Stimulated activated CD4-positive, alpha-beta T cell treated with anti-CD3 and anti-CD28 coated beads, TNF-alpha, amount 100 ng/mL, for 1 hour (primary cell): ENCODE data around the gene C5AR1.
"Not testable (repeated sequence)": the region's sequence is repeated elsewhere in the genome, so short reads cannot be mapped to it uniquely, and the experiment has no call there.

ENCODE experiments used
- DNase-seq, 3 donors: peaks; one replicate each; pipeline ENCODE4 v3.0.0-alpha.2; 2020; ENCODE audit warnings: low read depth in 3 of 3, low spot score in 1 of 3

C5AR1 gene

DNA sequence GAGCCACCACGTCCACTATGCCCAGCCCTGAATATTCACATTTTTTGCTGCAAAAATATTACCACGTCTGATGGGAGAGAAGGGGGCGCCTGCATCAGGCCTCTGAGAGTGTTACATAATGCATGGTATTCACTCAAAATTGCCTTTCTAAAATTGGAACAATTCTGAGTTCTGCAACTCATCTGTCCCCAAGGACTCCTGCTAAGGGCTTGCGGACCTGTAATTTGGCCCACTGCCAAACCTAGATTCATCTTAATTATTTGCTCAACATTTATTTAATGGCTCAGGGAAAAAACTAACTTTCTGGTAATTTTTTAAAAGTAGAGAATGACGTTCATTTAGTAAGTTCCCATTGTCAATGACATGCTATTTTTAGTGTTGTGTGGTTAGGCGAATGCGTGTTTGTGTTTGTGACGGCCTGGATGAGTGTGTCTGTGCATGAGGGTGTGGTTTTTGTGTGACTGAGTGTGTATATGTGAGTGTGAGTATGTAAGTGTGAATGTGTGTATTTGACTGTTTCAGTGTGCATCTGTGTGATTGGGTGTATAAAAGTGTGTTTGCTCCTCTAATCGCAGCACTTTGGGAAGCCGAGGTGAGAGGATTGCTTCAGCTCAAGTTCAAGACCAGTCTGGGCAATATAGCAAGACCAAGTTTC lies 26.1 kb upstream of the C5AR1 start:
- DNase-seq = no peak

DNA sequence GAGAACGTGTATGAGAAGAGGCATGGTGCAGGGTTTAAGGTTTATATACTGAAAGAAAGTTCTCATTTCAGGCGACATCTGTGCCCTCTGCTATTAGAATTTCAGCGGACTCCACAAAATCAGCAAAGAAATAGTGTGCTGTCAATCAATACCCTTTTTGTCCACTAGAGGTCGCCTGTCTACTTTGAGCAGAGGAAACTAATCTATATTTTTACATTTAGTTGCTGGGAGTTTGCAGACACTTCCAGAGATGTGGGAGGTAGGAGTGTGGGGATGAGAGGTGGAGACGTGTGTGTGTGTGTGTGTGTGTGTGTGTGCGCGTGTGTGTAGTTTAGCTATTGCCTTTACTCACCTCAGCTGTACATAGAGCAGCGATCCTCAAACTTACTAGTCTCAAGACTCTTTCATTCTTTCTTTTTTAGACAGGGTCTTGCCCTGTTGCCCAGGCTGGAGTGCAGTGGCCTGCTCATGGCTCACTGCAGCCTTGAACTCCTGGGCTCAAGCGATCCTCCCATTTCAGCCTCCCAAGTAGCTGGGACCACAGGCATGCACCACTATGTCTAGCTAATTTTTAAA lies 25.2 kb upstream of the C5AR1 start:
- DNase-seq = no peak

DNA sequence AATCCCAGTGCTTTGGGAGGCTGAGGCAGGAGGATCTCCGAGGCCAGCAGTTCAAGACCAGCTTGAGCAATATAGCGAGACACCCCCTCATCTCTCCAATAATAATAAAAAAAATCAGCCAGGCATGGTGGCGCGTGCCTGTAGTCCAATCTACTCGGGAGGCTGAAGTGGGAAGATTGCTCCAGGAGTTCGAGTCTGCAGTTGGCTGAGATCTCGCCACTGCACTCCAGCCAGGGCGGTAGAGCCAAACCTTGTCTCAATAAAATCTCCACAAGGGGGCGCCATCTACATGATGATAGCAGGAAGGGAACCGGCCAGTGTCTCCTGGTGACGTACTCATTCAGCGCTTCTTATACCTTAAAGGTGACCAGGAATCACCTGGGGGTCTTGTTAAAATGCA lies 13.6 kb upstream of the C5AR1 start:
- peak; percentile 32 to 60 (median 47) for DNase-seq

- not testable (repeated sequence) for DNase-seq
Observed at GRCh38 chr19:47300867-47301266, 8.8 kb upstream of the C5AR1 start.

DNA sequence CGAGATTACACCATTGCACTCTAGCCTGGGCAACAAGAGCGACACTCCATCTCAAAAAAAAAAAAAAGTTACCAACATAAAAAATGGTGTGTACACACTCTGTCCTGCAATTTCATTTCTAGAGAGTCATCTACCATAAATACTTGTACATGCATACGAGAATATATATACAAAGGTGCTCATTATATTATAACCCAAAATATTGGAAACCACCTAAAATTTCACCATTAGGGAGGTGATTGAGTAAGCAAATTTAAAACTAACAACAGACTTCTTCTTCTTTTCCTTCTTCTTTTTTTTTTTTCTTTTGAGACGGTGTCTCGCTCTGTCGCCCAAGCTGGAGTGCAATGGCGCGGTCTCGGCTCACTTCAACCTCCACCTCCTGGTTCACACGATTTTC lies 7.4 kb upstream of the C5AR1 start:
- DNase-seq = no peak

DNA sequence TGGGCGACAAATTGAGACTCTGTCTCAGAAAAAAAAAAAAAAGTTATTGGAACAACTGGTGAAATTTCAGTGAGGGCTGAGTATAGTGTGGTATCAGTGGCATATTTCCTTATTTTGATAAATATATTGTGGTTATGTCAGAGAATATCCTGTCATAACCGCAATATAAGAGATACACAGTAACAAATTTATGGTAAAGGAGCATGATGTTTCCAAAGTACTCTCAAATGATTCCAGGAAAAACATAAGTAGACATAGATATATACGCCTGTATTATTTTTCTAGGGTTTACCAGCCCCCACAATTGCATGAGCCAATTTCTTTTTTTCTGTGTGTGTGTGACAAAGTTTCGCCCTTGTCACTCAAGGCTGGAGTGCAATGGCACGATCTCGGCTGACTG lies 5.7 kb upstream of the C5AR1 start:
- DNase-seq = no peak

GRCh38 chr19:47305309-47305751 lies 4.3 kb upstream of the C5AR1 start:
- peak; percentile 15 to 46 (median 29) for DNase-seq

DNA sequence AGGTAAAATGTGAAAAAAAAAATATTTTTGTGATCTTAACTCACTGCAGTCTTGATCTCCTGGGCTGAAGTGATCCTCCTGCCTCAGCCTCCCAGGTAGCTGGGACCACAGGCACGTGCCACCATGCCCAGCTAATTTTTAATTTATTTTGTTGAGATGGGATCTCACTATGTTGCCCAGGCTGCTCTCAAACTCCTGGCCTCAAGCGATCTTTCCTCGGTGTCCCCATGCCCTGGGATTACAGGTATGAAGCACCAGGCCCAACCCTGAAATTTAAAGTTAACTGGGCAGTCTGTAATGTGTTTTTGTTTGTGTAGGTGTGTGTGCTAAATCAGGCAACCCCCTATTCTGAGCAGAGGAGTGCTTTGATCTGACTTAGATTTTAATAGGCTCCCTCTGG lies 3.4 kb upstream of the C5AR1 start:
- no peak for DNase-seq

DNA sequence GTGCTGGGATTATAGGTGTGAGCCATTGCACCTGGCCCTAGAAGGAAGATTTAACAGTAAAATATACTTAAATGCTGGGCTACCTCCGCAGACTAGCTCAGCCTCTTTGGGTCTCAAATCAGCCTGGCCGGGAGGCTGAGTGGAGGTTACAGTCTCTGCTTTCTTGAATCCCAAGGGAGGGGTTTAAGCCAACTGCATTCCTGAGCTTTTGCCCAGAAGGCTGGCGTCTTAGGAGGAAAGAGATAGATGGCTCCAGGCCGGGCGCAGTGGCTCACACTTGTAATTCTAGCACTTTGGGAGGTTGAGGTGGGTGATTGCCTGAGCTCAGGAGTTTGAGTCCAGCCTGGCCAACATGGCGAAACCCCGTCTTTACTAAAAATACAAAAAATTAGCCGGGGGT lies 623 bp upstream of the C5AR1 start:
- DNase-seq = no peak

DNA sequence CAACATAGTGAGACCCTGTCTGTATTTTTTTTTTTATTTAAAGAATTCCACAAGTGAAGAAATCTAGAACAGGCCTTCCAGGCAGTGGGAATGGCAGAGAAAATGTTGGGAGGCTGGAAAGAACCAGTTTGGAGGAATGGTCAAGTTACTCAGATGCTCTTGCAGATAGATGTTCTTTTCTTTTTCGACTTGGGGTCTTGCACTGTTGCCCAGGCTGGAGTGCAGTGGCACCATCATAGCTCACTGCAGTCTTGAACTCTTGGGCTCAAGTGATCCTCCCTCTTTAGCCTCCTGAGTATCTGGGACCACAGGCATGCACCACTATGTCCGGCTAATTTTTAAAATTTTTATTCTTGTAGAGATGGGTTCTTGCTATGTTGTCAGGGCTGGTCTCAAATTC lies 662 bp downstream of the C5AR1 start:
- no peak for DNase-seq

GRCh38 chr19:47310819-47311218 lies 1.2 kb downstream of the C5AR1 start:
- DNase-seq = no peak

- DNase-seq = no peak
Observed at GRCh38 chr19:47312366-47313006, 2.8 kb downstream of the C5AR1 start.

DNA sequence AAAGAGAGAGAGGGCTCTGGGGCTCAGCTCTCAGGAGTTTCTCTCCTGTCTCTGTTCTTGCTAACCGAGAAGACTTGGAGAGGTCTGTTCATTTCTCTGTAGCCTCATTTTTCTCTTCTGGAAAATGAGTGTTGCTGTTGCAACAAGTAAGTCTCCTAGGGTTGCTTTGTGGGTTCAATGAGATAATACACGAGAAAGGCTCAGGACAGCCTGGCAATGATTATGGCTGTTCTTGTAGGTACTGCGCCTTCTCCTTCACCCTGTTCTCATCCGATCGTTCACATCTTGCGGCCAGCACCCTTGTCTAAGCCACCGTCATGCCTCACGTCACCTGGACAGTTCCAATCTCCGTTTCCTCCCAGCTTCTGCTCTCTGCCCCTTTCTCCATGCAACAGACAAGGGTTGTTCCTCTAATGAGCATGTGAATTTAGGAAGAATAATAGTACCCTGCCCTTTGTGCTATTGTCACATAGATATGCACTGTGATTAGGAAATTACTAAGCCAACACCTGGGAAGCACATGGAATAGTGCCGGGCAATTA lies 4.2 kb downstream of the C5AR1 start:
- DNase-seq = no peak

DNA sequence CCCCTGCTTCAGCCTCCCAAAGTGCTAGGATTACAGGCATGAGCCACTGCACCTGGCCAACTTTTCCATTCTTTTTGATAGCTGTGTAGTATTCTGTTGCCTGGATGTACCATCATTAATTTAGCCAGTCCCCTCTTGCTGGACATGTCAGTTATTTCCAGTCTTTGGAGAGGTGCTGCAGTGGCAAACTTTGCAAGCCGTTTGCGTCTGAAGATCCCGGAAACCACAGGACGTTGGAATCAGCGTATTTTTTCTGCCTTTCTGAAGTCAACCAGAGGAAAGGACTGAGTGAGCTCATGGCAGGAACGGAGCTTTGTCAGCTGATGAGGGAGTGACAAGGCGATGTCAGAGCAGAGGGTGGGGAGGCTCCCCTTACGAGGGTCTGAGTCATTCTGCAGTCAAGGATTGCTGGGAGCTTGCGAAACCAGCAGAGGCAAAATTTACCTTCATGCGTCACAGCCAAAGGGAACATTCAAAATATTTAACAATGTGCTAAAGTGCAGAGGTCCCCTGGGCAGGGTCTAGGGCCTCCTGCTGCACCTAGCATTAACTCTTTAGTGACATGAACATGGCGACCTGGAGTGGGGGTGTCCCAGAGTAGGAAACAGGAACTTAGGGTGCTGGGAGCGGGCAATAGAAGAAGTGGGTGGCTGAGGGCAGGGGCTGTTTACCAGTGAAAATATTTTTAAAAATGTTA lies 5.6 kb downstream of the C5AR1 start:
- DNase-seq = no peak

GRCh38 chr19:47316513-47316912 lies 6.9 kb downstream of the C5AR1 start:
- DNase-seq = no peak

- no peak for DNase-seq
Observed at GRCh38 chr19:47319923-47320871, 10.5 kb downstream of the C5AR1 start.

- no peak for DNase-seq
Observed at GRCh38 chr19:47321630-47322029, 12.0 kb downstream of the C5AR1 start.

GRCh38 chr19:47322058-47322457 lies 12.4 kb downstream of the C5AR1 start:
- no peak for DNase-seq

DNA sequence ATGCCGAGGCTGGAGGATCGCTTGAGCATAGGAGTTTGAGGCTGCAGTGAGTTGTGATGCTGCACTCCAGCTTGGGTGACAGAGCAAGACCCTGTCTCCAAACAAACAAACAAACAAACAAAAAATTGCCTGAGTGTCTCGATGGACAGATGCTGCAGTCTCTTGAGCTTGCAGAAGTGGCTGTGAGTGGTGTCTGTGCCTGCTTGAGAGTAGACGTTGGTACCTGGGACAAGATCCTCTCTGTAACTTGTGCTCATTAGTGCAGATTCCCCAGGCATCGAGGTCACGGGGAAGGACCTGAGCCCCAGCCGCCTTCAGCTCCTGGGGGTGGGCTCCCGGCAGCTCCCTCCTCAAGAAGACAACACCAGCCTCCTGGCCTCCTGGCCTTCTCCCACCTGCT lies 13.7 kb downstream of the C5AR1 start:
- no peak for DNase-seq

DNA sequence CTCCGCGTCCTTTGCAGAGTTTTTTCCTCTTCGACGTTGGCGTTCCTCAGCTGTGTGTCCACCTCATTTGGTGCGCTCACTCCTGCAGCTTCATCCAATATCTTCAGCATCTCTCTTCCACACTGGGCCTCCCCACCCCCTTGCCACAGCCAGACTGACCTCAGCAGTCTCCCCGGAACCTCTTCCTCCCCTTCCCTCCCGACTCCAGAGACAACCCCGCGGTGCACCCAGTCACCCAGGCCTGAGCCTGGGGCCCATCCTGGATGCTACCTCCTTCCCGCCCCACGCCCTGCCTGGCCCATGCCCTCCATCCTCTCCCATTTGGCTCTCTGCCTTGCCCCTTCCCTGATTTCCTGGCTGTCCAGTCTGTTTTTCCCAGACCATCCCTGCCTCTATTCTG lies 14.2 kb downstream of the C5AR1 start:
- no peak for DNase-seq

- DNase-seq = no peak
Observed at GRCh38 chr19:47324502-47324901, 14.8 kb downstream of the C5AR1 start.
